Lower lobe of right lung (tissue), 2 donors: ENCODE data around the gene CDT1. TPM values are rescaled to one million over a fixed set of nuclear protein-coding genes. Genes with fewer than 3 reads are reported as not detected.

ENCODE experiments used
- ATAC-seq, 2 donors: fragments of 200-7000 bp; cut with Tn5 transposase; one replicate each; pipeline ENCODE4 v1.9.1; 2020 to 2022; ENCODE audit warnings: mild to moderate bottlenecking in 2 of 2, moderate library complexity in 2 of 2
- DNase-seq: peaks from one replicate; pipeline ENCODE4 v3.0.0-alpha.2; 2020
- H3K27ac ChIP-seq: fragments of 200-600 bp; one replicate; pipeline ENCODE4 v1.8.0; 2022
- H3K27me3 ChIP-seq: fragments of 200-600 bp; one replicate; pipeline ENCODE4 v1.8.0; 2022; ENCODE audit warnings: low read depth
- H3K36me3 ChIP-seq: fragments of 200-600 bp; one replicate; pipeline ENCODE4 v1.8.0; 2022; ENCODE audit warnings: mild to moderate bottlenecking
- H3K4me1 ChIP-seq: fragments of 200-600 bp; one replicate; pipeline ENCODE4 v1.8.0; 2022
- H3K4me3 ChIP-seq: fragments of 200-600 bp; one replicate; pipeline ENCODE4 v1.8.0; 2022; ENCODE audit warnings: mild to moderate bottlenecking
- H3K9me3 ChIP-seq: fragments of 200-600 bp; one replicate; pipeline ENCODE4 v1.8.0; 2022
- intact Hi-C: fragments of 100-400 bp; cut with DNase I; formaldehyde crosslinking; loops from one replicate; pipeline ENCODE4 v1.11.0; 2022
- total RNA-seq: library from RNA; stranded (reverse); fragmentation: NEBNext Ultra II Directional; extraction: Animal tissue kit (Norgen Biotek cat#: 25700); gene quantifications from one replicate; pipeline ENCODE4 v1.2.1, GENCODE V29; 2021
- TF ChIP-seq, protein P1 (sequence below): fragments of 200-600 bp; IDR thresholded peaks from one replicate; pipeline ENCODE4 v1.8.0; 2022; ENCODE audit warnings: antibody characterized with exemption, mild to moderate bottlenecking
- donor health status: DM: no; HTN: yes; CAD: no; lungs with severe emphysema.

Gene CDT1
- total RNA-seq, 1 donor from 2014 or later: 3.5 TPM

DNA sequence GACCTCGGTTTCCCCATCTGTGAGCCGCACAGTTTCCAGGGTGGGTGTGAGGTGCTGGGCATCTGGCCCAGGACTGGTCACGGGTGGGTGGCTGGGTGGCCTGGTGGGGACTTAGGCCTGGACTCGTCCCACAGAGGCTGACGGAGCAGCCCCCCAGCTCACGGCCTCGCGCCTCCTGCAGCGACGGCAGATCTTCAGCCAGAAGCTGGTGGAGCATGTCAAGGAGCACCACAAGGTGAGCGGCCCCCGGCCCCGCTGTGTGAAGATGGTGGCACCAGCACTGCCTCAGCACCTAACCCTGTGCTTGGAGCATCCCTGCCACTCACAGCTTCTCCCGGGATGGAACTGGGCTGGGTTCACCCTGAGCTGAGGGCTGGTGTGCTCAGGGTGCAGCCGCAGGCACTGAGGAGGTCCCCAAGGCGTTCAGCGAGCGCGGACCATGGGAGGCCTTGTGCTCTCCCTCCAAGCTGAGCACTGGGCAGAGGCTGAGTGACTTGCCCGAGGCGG is 2.4 kb downstream of the CDT1 start:
- Histone ChIP-seq H3K4me3 (no peak overlapping the region), H3K27me3 (no peaks in the 10 kb centered on the region), H3K4me1 (peaks cover 38% of the 10 kb centered on the region), H3K9me3 (no peaks in the 10 kb centered on the region), H3K27ac (no peak overlapping the region), H3K36me3 (peaks cover 14% of the 10 kb centered on the region)
- DNase-seq (no peak), ATAC-seq (no peak)
- TF ChIP-seq, protein P1, sequence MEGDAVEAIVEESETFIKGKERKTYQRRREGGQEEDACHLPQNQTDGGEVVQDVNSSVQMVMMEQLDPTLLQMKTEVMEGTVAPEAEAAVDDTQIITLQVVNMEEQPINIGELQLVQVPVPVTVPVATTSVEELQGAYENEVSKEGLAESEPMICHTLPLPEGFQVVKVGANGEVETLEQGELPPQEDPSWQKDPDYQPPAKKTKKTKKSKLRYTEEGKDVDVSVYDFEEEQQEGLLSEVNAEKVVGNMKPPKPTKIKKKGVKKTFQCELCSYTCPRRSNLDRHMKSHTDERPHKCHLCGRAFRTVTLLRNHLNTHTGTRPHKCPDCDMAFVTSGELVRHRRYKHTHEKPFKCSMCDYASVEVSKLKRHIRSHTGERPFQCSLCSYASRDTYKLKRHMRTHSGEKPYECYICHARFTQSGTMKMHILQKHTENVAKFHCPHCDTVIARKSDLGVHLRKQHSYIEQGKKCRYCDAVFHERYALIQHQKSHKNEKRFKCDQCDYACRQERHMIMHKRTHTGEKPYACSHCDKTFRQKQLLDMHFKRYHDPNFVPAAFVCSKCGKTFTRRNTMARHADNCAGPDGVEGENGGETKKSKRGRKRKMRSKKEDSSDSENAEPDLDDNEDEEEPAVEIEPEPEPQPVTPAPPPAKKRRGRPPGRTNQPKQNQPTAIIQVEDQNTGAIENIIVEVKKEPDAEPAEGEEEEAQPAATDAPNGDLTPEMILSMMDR: no peak
- intact Hi-C loops: no loop called here

DNA sequence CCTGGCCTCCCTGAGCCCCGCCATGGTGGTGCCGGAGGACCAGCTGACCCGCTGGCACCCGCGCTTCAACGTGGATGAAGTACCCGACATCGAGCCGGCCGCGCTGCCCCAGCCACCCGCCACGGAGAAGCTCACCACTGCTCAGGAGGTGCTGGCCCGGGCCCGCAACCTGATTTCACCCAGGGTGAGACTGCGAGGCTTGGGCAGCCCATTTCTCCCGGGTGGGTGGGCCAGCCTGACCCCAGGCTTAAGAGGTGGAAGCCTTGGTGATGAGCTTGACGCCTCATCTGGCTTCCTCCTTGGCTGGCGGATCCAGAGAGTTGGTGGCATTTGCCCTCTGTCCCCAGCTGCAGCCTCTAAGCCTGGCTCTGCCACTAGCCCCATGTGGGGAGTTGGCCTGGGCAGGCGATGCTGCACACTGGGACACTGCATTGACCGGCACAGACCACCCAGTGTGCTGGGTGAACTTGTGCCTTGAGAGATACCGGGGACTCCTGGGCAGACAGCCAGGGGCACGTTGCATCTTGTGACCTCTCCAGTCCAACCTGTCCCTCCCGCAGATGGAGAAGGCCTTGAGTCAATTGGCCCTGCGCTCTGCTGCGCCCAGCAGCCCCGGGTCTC is 3.0 kb downstream of the CDT1 start:
- Histone ChIP-seq H3K4me1 (peaks cover 40% of the 10 kb centered on the region), H3K9me3 (no peaks in the 10 kb centered on the region), H3K27ac (no peak overlapping the region), H3K4me3 (no peak overlapping the region), H3K36me3 (peaks cover 14% of the 10 kb centered on the region), H3K27me3 (no peaks in the 10 kb centered on the region)
- TF ChIP-seq, protein P1: no peak
- DNase-seq (no peak), ATAC-seq (no peak)
- intact Hi-C loops: no loop called here

DNA sequence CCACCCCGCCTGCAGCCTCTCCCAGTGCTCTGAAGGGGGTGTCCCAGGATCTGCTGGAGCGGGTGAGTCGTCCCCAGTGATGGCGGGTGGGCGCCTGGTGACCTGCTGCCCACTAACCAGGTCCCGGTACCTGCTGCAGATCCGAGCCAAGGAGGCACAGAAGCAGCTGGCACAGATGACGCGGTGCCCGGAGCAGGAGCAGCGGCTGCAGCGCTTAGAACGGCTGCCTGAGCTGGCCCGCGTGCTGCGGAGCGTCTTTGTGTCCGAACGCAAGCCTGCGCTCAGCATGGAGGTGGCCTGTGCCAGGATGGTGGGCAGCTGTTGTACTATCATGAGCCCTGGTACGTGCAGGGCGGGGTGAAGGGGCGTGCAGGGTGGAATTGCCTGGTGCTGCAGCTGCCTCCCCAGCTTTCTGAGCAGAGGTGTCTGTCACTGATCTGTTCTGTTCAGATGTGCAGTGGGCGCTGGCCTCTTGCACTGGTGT is 3.6 kb downstream of the CDT1 start:
- DNase-seq: no peak
- peaks cover 14% of the 10 kb centered on the region for H3K36me3 ChIP-seq
- no peaks in the 10 kb centered on the region for H3K9me3 ChIP-seq
- TF ChIP-seq, protein P1: no peak
- no peaks in the 10 kb centered on the region for H3K27me3 ChIP-seq
- intact Hi-C loops: no loop called here
- ATAC-seq: no peak
- peaks cover 38% of the 10 kb centered on the region for H3K4me1 ChIP-seq
- no peak overlapping the region for H3K27ac ChIP-seq
- no peak overlapping the region for H3K4me3 ChIP-seq

DNA sequence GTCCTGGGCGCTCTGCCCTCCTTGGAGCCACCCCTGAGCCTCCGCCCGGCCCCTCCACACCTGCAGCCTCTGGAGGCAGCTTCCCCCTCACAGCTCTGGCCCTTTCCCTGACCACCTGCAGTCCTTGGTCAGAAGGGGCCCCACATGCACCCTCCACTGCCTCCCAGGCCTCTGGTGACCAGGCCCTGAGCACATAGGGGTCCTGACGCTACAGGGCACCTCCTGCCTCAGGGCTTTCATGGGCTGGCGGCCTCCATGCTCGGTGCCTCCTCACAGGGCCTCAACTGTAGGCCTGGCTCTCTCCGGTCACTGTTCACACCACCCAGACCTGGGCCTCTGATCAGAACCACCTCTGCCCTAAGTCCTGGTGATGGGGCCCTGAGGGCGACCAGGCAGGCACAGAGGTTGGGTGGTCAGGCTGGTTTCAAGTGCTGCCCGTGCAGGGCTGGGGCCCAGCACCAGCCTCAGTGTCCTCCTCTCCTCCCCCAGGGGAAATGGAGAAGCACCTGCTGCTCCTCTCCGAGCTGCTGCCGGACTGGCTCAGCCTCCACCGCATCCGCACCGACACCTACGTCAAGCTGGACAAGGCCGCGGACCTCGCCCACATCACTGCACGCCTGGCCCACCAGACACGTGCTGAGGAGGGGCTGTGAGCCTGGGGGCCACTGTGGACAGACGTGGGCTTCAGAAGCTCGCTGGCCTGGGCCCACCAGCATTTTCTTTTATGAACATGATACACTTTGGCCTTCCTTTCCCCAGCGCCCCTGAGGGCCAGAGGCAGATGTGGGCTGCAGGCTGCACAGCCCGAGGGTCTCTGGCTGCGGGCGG is 4.3 kb downstream of the CDT1 start:
- intact Hi-C loops: no loop called here
- DNase-seq (no peak), ATAC-seq (no peak)
- Histone ChIP-seq H3K27ac (no peak overlapping the region), H3K27me3 (no peaks in the 10 kb centered on the region), H3K4me1 (peaks cover 38% of the 10 kb centered on the region), H3K36me3 (peaks cover 14% of the 10 kb centered on the region), H3K9me3 (no peaks in the 10 kb centered on the region), H3K4me3 (no peak overlapping the region)
- TF ChIP-seq, protein P1: no peak

DNA sequence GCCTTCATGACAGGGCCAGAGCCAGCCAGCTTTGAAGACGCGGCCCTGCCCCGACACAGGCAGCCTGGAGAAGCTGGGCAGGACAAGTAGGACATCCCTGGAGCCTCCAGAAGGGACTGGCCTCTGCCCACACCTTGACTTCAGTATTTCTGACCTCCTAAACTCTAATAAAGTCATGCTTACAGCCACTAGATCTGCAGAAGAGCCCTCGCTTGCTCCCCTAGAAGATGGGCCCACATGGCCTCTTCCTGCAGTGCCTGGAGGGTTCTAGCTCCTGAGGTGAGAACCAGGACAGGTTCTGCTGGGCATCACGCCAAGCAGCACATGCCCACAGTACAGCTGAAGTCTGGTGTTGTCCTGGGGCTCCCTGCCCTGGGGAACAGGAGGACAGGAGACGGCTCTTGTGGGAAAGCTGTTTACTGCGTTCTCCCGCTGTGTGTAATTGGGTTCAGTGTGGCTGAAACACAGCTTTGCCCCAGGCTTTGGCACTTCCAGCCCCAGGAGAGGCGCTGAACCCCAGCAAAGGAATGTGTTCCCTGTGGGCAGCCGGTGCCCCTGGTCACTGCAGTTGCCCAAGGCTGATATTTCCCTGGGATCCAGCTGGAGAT is 5.6 kb downstream of the CDT1 start:
- peaks cover 14% of the 10 kb centered on the region for H3K36me3 ChIP-seq
- ATAC-seq (no peak), DNase-seq (no peak)
- no peak overlapping the region for H3K27ac ChIP-seq
- H3K4me1 ChIP-seq: peaks cover 39% of the 10 kb centered on the region
- no peaks in the 10 kb centered on the region for H3K9me3 ChIP-seq
- TF ChIP-seq, protein P1: no peak
- H3K4me3 ChIP-seq: no peak overlapping the region
- H3K27me3 ChIP-seq: no peaks in the 10 kb centered on the region
- intact Hi-C loops: no loop called here
